ENCODE measurements around the gene OR2T10. TPM values are rescaled to one million over a fixed set of nuclear protein-coding genes. Genes with fewer than 3 reads are reported as not detected.
"Not testable (repeated sequence)": the region's sequence is repeated elsewhere in the genome, so short reads cannot be mapped to it uniquely, and the experiment has no call there.

Gene OR2T10
- total and polyA plus RNA-seq, 7 donors = 0.01 TPM; not detected in 6

DNA sequence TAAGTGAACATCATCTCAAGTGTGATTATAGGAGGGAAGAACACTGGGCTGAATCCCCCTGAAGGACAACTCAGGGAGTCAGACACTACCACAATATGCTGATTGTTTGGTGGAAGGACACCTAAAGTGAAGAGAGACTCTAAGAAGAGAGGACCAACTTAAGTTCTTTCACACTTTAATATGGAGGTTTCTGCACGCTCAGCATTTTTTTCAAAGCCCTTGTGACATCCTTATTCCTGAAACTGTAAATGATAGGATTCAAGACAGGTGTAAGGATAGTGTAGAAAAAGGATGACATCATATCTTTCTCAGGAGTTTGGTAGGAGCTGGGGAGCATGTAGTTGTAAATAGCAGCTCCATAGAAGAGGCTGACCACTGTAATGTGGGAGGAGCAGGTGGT, 4.8 kb downstream of the OR2T10 start:
- Histone ChIP-seq H3K4me1 (no peaks in the 10 kb centered on the region), H3K4me3 (no peak overlapping the region), H3K27ac (no peak overlapping the region), H3K27me3 (no peaks in the 10 kb centered on the region), H3K36me3 (no peaks in the 10 kb centered on the region), H3K9me3 (no peaks in the 10 kb centered on the region)
- intact Hi-C loops (cut with DNase I) = no loop called here
- WGBS, 2 donors = 72 to 84% methylated on average over 1 of the region's 1 CpG
- TF ChIP-seq EP300 (IDR thresholded peaks at IDR 0.05) (no peak), POLR2A (IDR thresholded peaks at IDR 0.05) (no peak), POLR2AphosphoS5 (IDR thresholded peaks at IDR 0.05) (no peak)
- TF ChIP-seq, protein P1, sequence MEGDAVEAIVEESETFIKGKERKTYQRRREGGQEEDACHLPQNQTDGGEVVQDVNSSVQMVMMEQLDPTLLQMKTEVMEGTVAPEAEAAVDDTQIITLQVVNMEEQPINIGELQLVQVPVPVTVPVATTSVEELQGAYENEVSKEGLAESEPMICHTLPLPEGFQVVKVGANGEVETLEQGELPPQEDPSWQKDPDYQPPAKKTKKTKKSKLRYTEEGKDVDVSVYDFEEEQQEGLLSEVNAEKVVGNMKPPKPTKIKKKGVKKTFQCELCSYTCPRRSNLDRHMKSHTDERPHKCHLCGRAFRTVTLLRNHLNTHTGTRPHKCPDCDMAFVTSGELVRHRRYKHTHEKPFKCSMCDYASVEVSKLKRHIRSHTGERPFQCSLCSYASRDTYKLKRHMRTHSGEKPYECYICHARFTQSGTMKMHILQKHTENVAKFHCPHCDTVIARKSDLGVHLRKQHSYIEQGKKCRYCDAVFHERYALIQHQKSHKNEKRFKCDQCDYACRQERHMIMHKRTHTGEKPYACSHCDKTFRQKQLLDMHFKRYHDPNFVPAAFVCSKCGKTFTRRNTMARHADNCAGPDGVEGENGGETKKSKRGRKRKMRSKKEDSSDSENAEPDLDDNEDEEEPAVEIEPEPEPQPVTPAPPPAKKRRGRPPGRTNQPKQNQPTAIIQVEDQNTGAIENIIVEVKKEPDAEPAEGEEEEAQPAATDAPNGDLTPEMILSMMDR (IDR thresholded peaks at IDR 0.05) = no peak
- DNase-seq = no peak

- no peak overlapping the region for H3K4me3 ChIP-seq
- no peaks in the 10 kb centered on the region for H3K36me3 ChIP-seq
- no peaks in the 10 kb centered on the region for H3K27me3 ChIP-seq
- H3K4me1 ChIP-seq = no peaks in the 10 kb centered on the region
- H3K27ac ChIP-seq = no peak overlapping the region
- no peaks in the 10 kb centered on the region for H3K9me3 ChIP-seq
- TF ChIP-seq, protein P1 (IDR thresholded peaks at IDR 0.05) = no peak
- no peak for TF ChIP-seq EP300 (IDR thresholded peaks at IDR 0.05)
- no peak for TF ChIP-seq POLR2A (IDR thresholded peaks at IDR 0.05)
- no peak for TF ChIP-seq POLR2AphosphoS5 (IDR thresholded peaks at IDR 0.05)
- no peak for DNase-seq
- 93% methylated on average over 17 of the region's 17 CpGs for WGBS, 2 donors
- intact Hi-C loops (cut with DNase I) = no loop called here
These were observed 7.4 kb downstream of the OR2T10 start for GRCh38 chr1:248590055-248590454.

GRCh38 chr1:248589334-248589733, 8.2 kb downstream of the OR2T10 start:
- no peaks in the 10 kb centered on the region for H3K9me3 ChIP-seq
- H3K36me3 ChIP-seq = no peaks in the 10 kb centered on the region
- no peak overlapping the region for H3K4me3 ChIP-seq
- intact Hi-C loops (cut with DNase I) = no loop called here
- H3K27ac ChIP-seq = no peak overlapping the region
- H3K4me1 ChIP-seq = no peaks in the 10 kb centered on the region
- TF ChIP-seq, protein P1 (IDR thresholded peaks at IDR 0.05) = no peak
- TF ChIP-seq EP300 (IDR thresholded peaks at IDR 0.05) (no peak), POLR2AphosphoS5 (IDR thresholded peaks at IDR 0.05) (no peak), POLR2A (IDR thresholded peaks at IDR 0.05) (no peak)
- H3K27me3 ChIP-seq = no peaks in the 10 kb centered on the region
- 75 to 85% methylated on average over 3 of the region's 3 CpGs for WGBS, 2 donors
- no peak for DNase-seq

DNA sequence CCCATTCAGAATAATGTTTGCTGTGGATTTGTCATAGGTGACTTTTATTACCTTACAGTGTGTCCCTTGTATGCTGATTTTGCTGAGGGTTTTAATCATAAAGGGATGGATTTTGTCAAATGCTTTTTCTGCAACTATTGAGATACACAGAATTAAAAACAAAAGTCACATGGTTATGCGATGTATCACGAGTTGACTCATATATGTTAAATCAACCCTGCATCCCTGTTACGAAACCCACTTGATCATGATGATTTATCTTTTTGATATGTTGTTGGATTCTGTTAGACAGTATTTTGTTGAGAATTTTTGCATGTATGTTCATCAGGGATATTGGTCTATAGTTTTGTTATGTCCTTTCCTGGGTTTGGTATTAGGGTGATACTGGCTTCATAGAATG, 12.2 kb downstream of the OR2T10 start:
- no peak for DNase-seq
- H3K36me3 ChIP-seq = no peaks in the 10 kb centered on the region
- 85 to 89% methylated on average over 3 of the region's 3 CpGs for WGBS, 2 donors
- TF ChIP-seq EP300 (IDR thresholded peaks at IDR 0.05) = no peak
- TF ChIP-seq, protein P1 (IDR thresholded peaks at IDR 0.05) = no peak
- TF ChIP-seq POLR2A (IDR thresholded peaks at IDR 0.05) = no peak
- no peak for TF ChIP-seq POLR2AphosphoS5 (IDR thresholded peaks at IDR 0.05)
- H3K4me1 ChIP-seq = no peaks in the 10 kb centered on the region
- no peaks in the 10 kb centered on the region for H3K27me3 ChIP-seq
- no peak overlapping the region for H3K4me3 ChIP-seq
- intact Hi-C loops (cut with DNase I) = no loop called here
- H3K9me3 ChIP-seq = no peaks in the 10 kb centered on the region
- no peak overlapping the region for H3K27ac ChIP-seq

GRCh38 chr1:248576260-248576980, 21.1 kb downstream of the OR2T10 start:
- Histone ChIP-seq H3K4me3 (no peak overlapping the region), H3K27me3 (no peaks in the 10 kb centered on the region), H3K9me3 (no peaks in the 10 kb centered on the region), H3K4me1 (no peaks in the 10 kb centered on the region), H3K27ac (no peak overlapping the region), H3K36me3 (no peaks in the 10 kb centered on the region)
- WGBS, 2 donors = 77 to 85% methylated on average over 9 of the region's 9 CpGs
- TF ChIP-seq, protein P1 (IDR thresholded peaks at IDR 0.05) = no peak
- no peak for TF ChIP-seq EP300 (IDR thresholded peaks at IDR 0.05)
- TF ChIP-seq POLR2AphosphoS5 (IDR thresholded peaks at IDR 0.05) = no peak
- no peak for TF ChIP-seq POLR2A (IDR thresholded peaks at IDR 0.05)
- no peak for DNase-seq
- intact Hi-C loops (cut with DNase I) = no loop called here

DNA sequence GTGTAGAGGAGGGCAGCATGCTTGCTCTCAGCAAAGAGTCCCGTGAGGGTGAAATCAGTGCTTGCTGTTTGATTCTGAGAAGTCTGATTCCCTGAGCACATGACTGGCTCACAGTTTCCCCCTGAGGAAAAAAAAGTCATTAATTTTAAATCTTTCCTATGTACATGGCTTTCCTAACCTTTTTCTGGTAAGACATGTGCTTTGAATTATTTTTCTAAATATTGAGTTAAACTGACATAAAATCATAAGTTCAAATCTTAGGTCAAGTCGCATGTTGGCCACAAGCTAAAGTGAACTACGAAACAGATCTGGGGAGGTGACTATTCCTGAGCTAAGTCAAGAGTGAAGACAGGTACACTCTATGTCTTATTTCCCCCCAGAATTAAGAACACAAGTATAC, 22.8 kb downstream of the OR2T10 start, which contains the start of gene OR2T34:
OR2T34 (minus strand) TSS at position 101 of the 400 bp plus-strand sequence; CDS start at position 101, 0 bp downstream.
- H3K27ac ChIP-seq; DNase-seq; H3K4me1 ChIP-seq; H3K36me3 ChIP-seq; H3K9me3 ChIP-seq; H3K4me3 ChIP-seq; H3K27me3 ChIP-seq; intact Hi-C loops (cut with DNase I): not testable (repeated sequence)
- 89 to 93% methylated on average over 3 of the region's 3 CpGs for WGBS, 2 donors

GRCh38 chr1:248573856-248574255, 23.6 kb downstream of the OR2T10 start:
- intact Hi-C loops (cut with DNase I); H3K4me1 ChIP-seq; DNase-seq; H3K9me3 ChIP-seq; H3K27ac ChIP-seq; H3K36me3 ChIP-seq; H3K4me3 ChIP-seq; H3K27me3 ChIP-seq: not testable (repeated sequence)
- whole genome bisulfite sequencing, 2 donors = 80 to 96% methylated on average over 6 of the region's 8 CpGs

All from sigmoid colon (tissue), 7 donors.